ENCODE results near the gene PFKFB4. TPM values are rescaled to one million over a fixed set of nuclear protein-coding genes. Genes with fewer than 3 reads are reported as not detected.

The PFKFB4 gene
- total RNA-seq, 5 donors from 2014 or later (not counting 1 experiment from before 2014, with no cell fraction given), result 1.8 to 4.2 (median 2.4) TPM

- Mint-ChIP-seq H3K36me3 (no peaks in the 10 kb centered on the region), H3K27ac (no peak overlapping the region), H3K4me3 (no peak overlapping the region), H3K9me3 (no peaks in the 10 kb centered on the region), H3K4me1 (peaks cover 0 to 6% (median 1%) of the 10 kb centered on the region in 3 donors), H3K27me3 (no peaks in the 10 kb centered on the region)
- H3K4me3 ChIP-seq (ENCODE audit: control insufficient read depth in 1 of 2, extremely low read depth in 1 of 2, low read length in 1 of 2), result no peak overlapping the region
- ATAC-seq (replicated peaks in 1 of 4), result peak in 1 of 4 experiments; percentile 50
- 77% methylated on average over 7 of the region's 10 CpGs for WGBS (ENCODE audit: insufficient coverage)
- ChIA-PET CTCF (no interaction called here), POLR2A (no interaction called here)
- peaks cover 0 to 16% of the 10 kb centered on the region in 2 experiments for H3K4me1 ChIP-seq (ENCODE audit: control insufficient read depth in 1 of 2, extremely low read depth in 1 of 2, insufficient read depth in 2 of 2, low read length in 2 of 2)
- peak in 23 of 35 experiments; percentile 8 to 65 (median 32) for DNase-seq
- peaks cover 0 to 11% of the 10 kb centered on the region in 2 experiments for H3K27me3 ChIP-seq (replicated peaks in 1 of 2; ENCODE audit: control insufficient read depth in 2 of 2, extremely low read depth in 1 of 2, insufficient read depth in 2 of 2, low read length in 1 of 2)
- no peaks in the 10 kb centered on the region for H3K9me3 ChIP-seq
- no peaks in the 10 kb centered on the region for H3K36me3 ChIP-seq (ENCODE audit: control insufficient read depth in 2 of 2, extremely low read depth in 1 of 2, insufficient read depth in 1 of 2, low read length in 1 of 2)
- no peak overlapping the region for H3K27ac ChIP-seq (ENCODE audit: low read length)
Observed at GRCh38 chr3:48564022-48564421, 7.4 kb upstream of the PFKFB4 start.

- POLR2A ChIA-PET, result no interaction called here
- H3K9me3 ChIP-seq, result no peaks in the 10 kb centered on the region
- WGBS (ENCODE audit: insufficient coverage), result 73% methylated on average over 3 of the region's 6 CpGs
- no peak within 1 kb of the TSS for H3K4me3 Mint-ChIP-seq
- peaks cover 0 to 18% of the 10 kb centered on the region in 2 experiments for H3K4me1 ChIP-seq (ENCODE audit: control insufficient read depth in 1 of 2, extremely low read depth in 1 of 2, insufficient read depth in 2 of 2, low read length in 2 of 2)
- no peak within 1 kb of the TSS for H3K4me3 ChIP-seq (ENCODE audit: control insufficient read depth in 1 of 2, extremely low read depth in 1 of 2, low read length in 1 of 2)
- H3K27me3 Mint-ChIP-seq, result no peaks in the 10 kb centered on the region
- H3K4me1 Mint-ChIP-seq, result peaks cover 2 to 11% (median 7%) of the 10 kb centered on the region in 3 donors
- H3K36me3 Mint-ChIP-seq, result no peaks in the 10 kb centered on the region
- CTCF ChIA-PET, result no interaction called here
- H3K9me3 Mint-ChIP-seq, result no peaks in the 10 kb centered on the region
- no peaks in the 10 kb centered on the region for H3K36me3 ChIP-seq (ENCODE audit: control insufficient read depth in 2 of 2, extremely low read depth in 1 of 2, insufficient read depth in 1 of 2, low read length in 1 of 2)
- ATAC-seq (replicated peaks in 1 of 4), result no peak
- H3K27ac ChIP-seq (ENCODE audit: low read length), result no peak within 1 kb of the TSS
- no peak for DNase-seq
- H3K27me3 ChIP-seq (replicated peaks in 1 of 2; ENCODE audit: control insufficient read depth in 2 of 2, extremely low read depth in 1 of 2, insufficient read depth in 2 of 2, low read length in 1 of 2), result peaks cover 0 to 11% of the 10 kb centered on the region in 2 experiments
- H3K27ac Mint-ChIP-seq, result peak within 1 kb of the TSS in 1 of 2 donors; percentile 2
Observed at GRCh38 chr3:48563382-48563918, 6.8 kb upstream of the PFKFB4 start, which contains the start of gene UCN2. TSS of gene UCN2 (minus strand) at chr3:48563781. CDS start at chr3:48563124, 657 bp downstream.

- Histone ChIP-seq H3K36me3 (ENCODE audit: control insufficient read depth in 2 of 2, extremely low read depth in 1 of 2, insufficient read depth in 1 of 2, low read length in 1 of 2) (no peaks in the 10 kb centered on the region), H3K27ac (ENCODE audit: low read length) (no peak overlapping the region), H3K9me3 (no peaks in the 10 kb centered on the region), H3K4me1 (ENCODE audit: control insufficient read depth in 1 of 2, extremely low read depth in 1 of 2, insufficient read depth in 2 of 2, low read length in 2 of 2) (peaks cover 0 to 27% of the 10 kb centered on the region in 2 experiments), H3K4me3 (ENCODE audit: control insufficient read depth in 1 of 2, extremely low read depth in 1 of 2, low read length in 1 of 2) (no peak overlapping the region), H3K27me3 (replicated peaks in 1 of 2; ENCODE audit: control insufficient read depth in 2 of 2, extremely low read depth in 1 of 2, insufficient read depth in 2 of 2, low read length in 1 of 2) (peaks cover 0 to 11% of the 10 kb centered on the region in 2 experiments)
- Mint-ChIP-seq H3K36me3 (no peaks in the 10 kb centered on the region), H3K4me1 (peaks cover 8 to 15% (median 14%) of the 10 kb centered on the region in 3 donors), H3K27me3 (no peaks in the 10 kb centered on the region), H3K27ac (no peak overlapping the region), H3K9me3 (no peaks in the 10 kb centered on the region), H3K4me3 (no peak overlapping the region)
- no peak for DNase-seq
- ATAC-seq (replicated peaks in 1 of 4), result no peak
- POLR2A ChIA-PET, result no interaction called here
- CTCF ChIA-PET, result interaction anchor here in 1 of 2 donors (0.5 kb wide), 1 partner anchor 20 kb away, joined by 4 read pairs; no protein-coding TSS in a partner anchor
- WGBS (ENCODE audit: insufficient coverage), result 83% methylated on average over 20 of the region's 20 CpGs
Observed at GRCh38 chr3:48562367-48563095, 5.9 kb upstream of the PFKFB4 start.

- Histone ChIP-seq H3K36me3 (ENCODE audit: control insufficient read depth in 2 of 2, extremely low read depth in 1 of 2, insufficient read depth in 1 of 2, low read length in 1 of 2) (no peaks in the 10 kb centered on the region), H3K4me1 (ENCODE audit: control insufficient read depth in 1 of 2, extremely low read depth in 1 of 2, insufficient read depth in 2 of 2, low read length in 2 of 2) (peaks cover 0 to 38% of the 10 kb centered on the region in 2 experiments), H3K27me3 (replicated peaks in 1 of 2; ENCODE audit: control insufficient read depth in 2 of 2, extremely low read depth in 1 of 2, insufficient read depth in 2 of 2, low read length in 1 of 2) (peaks cover 0 to 11% of the 10 kb centered on the region in 2 experiments), H3K9me3 (no peaks in the 10 kb centered on the region), H3K4me3 (ENCODE audit: control insufficient read depth in 1 of 2, extremely low read depth in 1 of 2, low read length in 1 of 2) (no peak overlapping the region), H3K27ac (ENCODE audit: low read length) (no peak overlapping the region)
- no peak overlapping the region for H3K27ac Mint-ChIP-seq
- ATAC-seq (replicated peaks in 1 of 4) (no peak), DNase-seq (peak in 3 of 35 experiments; percentile 7 to 23 (median 8))
- H3K9me3 Mint-ChIP-seq, result no peaks in the 10 kb centered on the region
- WGBS (ENCODE audit: insufficient coverage), result 41% methylated on average over 20 of the region's 21 CpGs
- peaks cover 14 to 20% (median 15%) of the 10 kb centered on the region in 3 donors for H3K4me1 Mint-ChIP-seq
- H3K27me3 Mint-ChIP-seq, result no peaks in the 10 kb centered on the region
- H3K36me3 Mint-ChIP-seq, result no peaks in the 10 kb centered on the region
- ChIA-PET CTCF (interaction anchor here (0.6 kb wide), 4 partner anchors 12 to 1186 kb away, joined by 3 to 4 read pairs (median 4); no protein-coding TSS in a partner anchor), POLR2A (no interaction called here)
- no peak overlapping the region for H3K4me3 Mint-ChIP-seq
Observed at GRCh38 chr3:48561045-48561736, 4.6 kb upstream of the PFKFB4 start.

- Histone ChIP-seq H3K4me1 (ENCODE audit: control insufficient read depth in 1 of 2, extremely low read depth in 1 of 2, insufficient read depth in 2 of 2, low read length in 2 of 2) (peaks cover 0 to 42% of the 10 kb centered on the region in 2 experiments), H3K4me3 (ENCODE audit: control insufficient read depth in 1 of 2, extremely low read depth in 1 of 2, low read length in 1 of 2) (no peak overlapping the region), H3K36me3 (ENCODE audit: control insufficient read depth in 2 of 2, extremely low read depth in 1 of 2, insufficient read depth in 1 of 2, low read length in 1 of 2) (no peaks in the 10 kb centered on the region), H3K27me3 (replicated peaks in 1 of 2; ENCODE audit: control insufficient read depth in 2 of 2, extremely low read depth in 1 of 2, insufficient read depth in 2 of 2, low read length in 1 of 2) (peaks cover 0 to 11% of the 10 kb centered on the region in 2 experiments), H3K27ac (ENCODE audit: low read length) (no peak overlapping the region), H3K9me3 (no peaks in the 10 kb centered on the region)
- no peak overlapping the region for H3K27ac Mint-ChIP-seq
- no peaks in the 10 kb centered on the region for H3K27me3 Mint-ChIP-seq
- ATAC-seq (replicated peaks in 1 of 4) (no peak), DNase-seq (no peak)
- no peaks in the 10 kb centered on the region for H3K36me3 Mint-ChIP-seq
- 33% methylated on average over 5 of the region's 5 CpGs for WGBS (ENCODE audit: insufficient coverage)
- H3K4me3 Mint-ChIP-seq, result no peak overlapping the region
- no peaks in the 10 kb centered on the region for H3K9me3 Mint-ChIP-seq
- ChIA-PET CTCF (interaction anchor here (0.6 kb wide), 3 partner anchors 11 to 160 kb away, joined by 3 to 4 read pairs (median 3); no protein-coding TSS in a partner anchor), POLR2A (no interaction called here)
- H3K4me1 Mint-ChIP-seq, result peaks cover 14 to 24% (median 18%) of the 10 kb centered on the region in 3 donors
Observed at GRCh38 chr3:48560648-48561018, 4.0 kb upstream of the PFKFB4 start.

GRCh38 chr3:48558493-48559134 lies 2.0 kb upstream of the PFKFB4 start:
- 71% methylated on average over 5 of the region's 6 CpGs for WGBS (ENCODE audit: insufficient coverage)
- Histone ChIP-seq H3K4me1 (ENCODE audit: control insufficient read depth in 1 of 2, extremely low read depth in 1 of 2, insufficient read depth in 2 of 2, low read length in 2 of 2) (peaks cover 0 to 32% of the 10 kb centered on the region in 2 experiments), H3K4me3 (ENCODE audit: control insufficient read depth in 1 of 2, extremely low read depth in 1 of 2, low read length in 1 of 2) (no peak overlapping the region), H3K36me3 (ENCODE audit: control insufficient read depth in 2 of 2, extremely low read depth in 1 of 2, insufficient read depth in 1 of 2, low read length in 1 of 2) (no peaks in the 10 kb centered on the region), H3K27ac (ENCODE audit: low read length) (no peak overlapping the region), H3K9me3 (no peaks in the 10 kb centered on the region), H3K27me3 (replicated peaks in 1 of 2; ENCODE audit: control insufficient read depth in 2 of 2, extremely low read depth in 1 of 2, insufficient read depth in 2 of 2, low read length in 1 of 2) (peaks cover 0 to 11% of the 10 kb centered on the region in 2 experiments)
- Mint-ChIP-seq H3K9me3 (no peaks in the 10 kb centered on the region), H3K27me3 (no peaks in the 10 kb centered on the region), H3K36me3 (no peaks in the 10 kb centered on the region), H3K27ac (peak overlapping the region in 1 of 2 donors; percentile 23), H3K4me1 (peaks cover 18 to 24% (median 21%) of the 10 kb centered on the region in 3 donors), H3K4me3 (peak overlapping the region in 2 of 3 donors; percentile 76 to 77)
- ChIA-PET CTCF (interaction anchor here (0.5 to 3.2 kb wide), 8 partner anchors 9 to 359 kb away, joined by 3 to 25 read pairs (median 3); no protein-coding TSS in a partner anchor), POLR2A (interaction anchor here in 1 of 2 donors (0.5 kb wide), 1 partner anchor 85 kb away, joined by 8 read pairs; no protein-coding TSS in a partner anchor)
- no peak for ATAC-seq (replicated peaks in 1 of 4)
- peak in 2 of 35 experiments; percentile 21 to 41 for DNase-seq
